GM18907 (cell line): ENCODE results near the gene ARHGAP10.

ENCODE experiments used
- ATAC-seq: cut with Tn5 transposase; IDR thresholded peaks from one replicate; pipeline ENCODE4 v1.9.1; 2021; ENCODE audit warnings: mild to moderate bottlenecking, moderate library complexity; ENCODE audit not compliant: unreplicated experiment

ARHGAP10 gene

DNA sequence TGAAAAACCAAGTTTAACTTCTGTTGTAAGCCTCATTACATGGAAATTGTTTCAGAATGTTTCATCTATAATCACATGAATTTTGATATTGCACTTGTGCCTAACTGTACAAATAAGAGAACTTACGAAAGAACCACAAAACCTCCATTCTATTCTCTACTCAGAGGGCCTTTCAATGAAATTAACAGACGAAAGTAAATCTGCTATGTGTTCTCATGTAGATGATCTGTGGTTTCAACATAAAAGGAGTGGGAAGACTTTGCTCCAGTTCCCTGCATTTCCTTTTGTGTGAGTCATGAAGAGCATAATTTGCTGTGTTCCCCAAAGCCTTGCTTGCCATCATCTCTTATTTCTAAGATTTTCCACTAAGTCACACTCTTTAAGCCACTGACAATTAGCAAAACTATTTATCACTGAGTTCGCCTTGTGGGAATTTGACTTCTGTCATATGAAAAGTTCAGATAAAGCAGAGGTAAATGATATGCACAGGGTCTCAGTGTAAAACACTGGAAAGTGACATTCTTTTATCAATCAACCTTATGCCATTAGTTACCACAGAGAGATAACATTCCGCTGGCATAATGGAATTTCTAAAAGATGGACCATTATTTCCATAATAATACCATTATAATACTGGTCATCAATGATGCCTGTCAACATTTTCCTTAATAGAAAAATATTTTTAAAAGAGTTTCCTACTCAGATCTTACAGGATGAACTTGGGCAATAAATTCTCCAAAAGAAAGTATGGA is 380.5 kb downstream of the ARHGAP10 start:
- no peak for ATAC-seq

DNA sequence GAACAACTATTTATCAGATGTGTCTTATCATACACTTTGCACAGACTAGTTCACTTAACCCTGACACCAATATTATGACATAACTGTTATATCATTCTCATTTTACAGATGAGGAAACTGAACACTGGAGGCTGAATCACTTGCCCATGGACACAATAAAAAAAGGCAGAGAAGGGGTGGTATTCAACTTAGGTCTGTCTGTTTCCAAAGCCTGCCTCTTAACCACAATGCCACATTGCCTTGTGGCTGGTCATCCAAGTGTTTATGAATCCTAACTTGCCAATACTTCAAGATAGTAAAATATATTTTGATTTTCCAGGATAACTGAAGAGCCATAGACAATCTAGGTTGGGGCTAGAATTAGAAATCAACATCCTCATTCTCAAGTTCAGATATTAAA is 382.5 kb downstream of the ARHGAP10 start:
- no peak for ATAC-seq

DNA sequence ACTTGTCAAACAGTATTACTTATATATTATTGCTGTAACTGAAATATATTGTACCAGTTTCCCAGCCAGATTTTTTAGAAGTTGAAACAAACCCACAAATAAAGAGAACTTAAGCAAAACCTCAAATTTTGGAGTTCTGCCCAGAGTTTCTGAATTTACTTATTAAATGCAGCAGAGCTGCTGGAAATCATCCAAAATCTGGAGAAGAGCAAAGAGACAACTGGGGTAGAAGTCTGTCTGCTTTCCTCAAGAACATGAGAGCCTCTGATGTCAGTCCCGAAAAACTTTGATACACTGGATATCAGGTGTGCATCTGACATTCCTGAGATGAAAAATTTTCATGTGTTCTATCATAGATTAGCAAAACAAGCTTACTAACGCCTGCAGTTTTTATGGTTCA is 384.4 kb downstream of the ARHGAP10 start:
- ATAC-seq: no peak

DNA sequence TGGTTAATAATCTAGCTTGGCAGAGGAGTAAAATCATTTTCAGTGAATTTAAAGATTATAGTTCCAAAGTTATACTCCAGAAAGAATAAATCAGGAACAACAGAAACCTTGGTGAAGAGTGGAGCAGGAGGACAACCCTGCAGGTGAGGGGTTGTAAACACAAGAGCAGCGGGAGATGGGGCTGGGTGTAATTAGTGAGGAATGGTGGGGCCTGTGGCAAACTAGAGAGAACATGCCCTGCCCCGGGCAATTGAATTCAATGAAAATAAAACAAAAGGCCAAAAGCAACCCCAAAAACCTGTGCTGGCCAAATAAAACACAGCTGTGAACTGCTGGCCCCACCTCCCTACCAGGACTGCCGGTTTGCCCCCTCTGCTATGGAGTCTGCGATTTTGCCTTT is 385.1 kb downstream of the ARHGAP10 start:
- no peak for ATAC-seq

DNA sequence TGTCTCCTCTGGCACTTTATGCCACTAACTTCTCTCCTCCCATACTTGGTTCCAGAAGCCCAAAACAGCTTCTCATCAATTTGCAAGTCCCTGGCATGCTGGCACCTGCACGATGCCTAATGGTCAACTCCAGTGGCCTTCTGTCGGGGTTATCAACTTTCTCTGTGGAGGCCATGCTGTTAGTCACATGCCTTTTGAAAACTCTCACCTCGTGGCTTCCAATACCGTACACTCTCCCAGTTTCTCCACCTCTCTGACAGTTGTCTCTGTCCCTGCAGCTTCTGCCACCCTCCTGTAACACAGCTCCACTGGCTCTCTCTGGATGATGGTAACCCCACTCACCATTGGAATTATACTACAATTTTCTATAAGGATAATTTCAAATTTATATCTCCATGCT is 386.3 kb downstream of the ARHGAP10 start:
- ATAC-seq: no peak

DNA sequence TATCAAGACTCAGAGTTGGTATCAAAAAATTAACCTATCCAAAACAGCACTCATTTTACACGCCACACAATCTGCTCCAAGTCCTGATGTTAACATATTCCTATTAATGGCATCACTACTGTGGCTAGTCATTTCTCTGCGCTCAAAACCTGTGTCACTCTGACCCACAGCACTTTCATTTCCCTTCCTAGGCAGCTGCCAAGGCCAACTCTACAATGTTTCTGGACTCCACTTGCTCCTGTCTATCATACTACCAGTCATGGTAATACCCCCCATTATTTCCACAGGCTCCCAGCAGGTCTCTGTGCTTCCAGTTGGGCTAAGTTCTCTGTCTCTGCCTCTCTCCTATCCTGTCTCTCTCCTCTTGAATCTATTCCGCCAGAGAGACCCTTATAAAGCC is 386.7 kb downstream of the ARHGAP10 start:
- no peak for ATAC-seq

DNA sequence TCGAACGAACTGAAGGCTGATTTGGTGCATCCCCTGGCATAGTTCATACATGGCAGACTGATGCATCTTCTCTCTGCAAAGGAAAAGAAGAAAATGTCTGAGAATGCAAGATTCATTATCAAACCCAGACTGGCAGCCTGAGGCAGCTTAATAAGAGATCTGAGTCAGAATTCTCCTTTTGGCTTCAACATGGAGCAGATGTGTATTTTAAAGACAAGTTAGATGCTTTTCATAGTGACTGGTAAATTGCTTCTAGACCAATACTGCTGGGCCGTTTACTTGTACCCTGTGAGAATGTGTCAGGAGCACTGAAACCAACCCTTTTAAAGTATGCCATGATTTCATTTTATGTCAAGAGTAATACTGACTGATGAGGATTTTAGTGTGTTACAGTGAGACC is 388.3 kb downstream of the ARHGAP10 start:
- no peak for ATAC-seq
